ENCODE results near the gene CD1B. TPM values are rescaled to one million over a fixed set of nuclear protein-coding genes. Genes with fewer than 3 reads are reported as not detected.

CD1B gene
- total and polyA plus RNA-seq, 9 of the 15 experiments (the other 6 are each of a cell fraction or from before 2014, with no cell fraction given) = not detected

DNA sequence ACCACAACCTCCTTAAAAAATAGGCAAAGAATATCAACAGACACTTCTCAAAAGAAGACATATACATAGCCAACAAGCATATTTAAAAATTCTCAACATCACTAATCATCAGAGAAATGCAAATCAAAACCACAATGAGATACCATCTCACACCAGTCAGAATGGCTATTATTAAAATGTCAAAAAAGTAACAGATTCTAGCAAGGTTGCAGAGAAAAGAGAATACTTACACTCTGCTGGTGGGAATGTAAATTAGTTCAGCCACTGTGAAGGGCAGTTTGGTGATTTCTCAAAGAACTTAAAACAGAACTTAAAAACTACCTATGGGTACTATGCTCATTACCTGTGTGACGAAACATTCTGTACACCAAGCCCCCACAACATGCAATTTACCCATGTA lies 20.7 kb downstream of the CD1B start:
- no peaks in the 10 kb centered on the region for H3K4me1 ChIP-seq (replicated peaks in 1 of 2; ENCODE audit: control insufficient read depth in 2 of 2, insufficient read depth in 2 of 2, low read length in 2 of 2)
- no peaks in the 10 kb centered on the region for H4K20me1 ChIP-seq (replicated peaks; ENCODE audit: control insufficient read depth, insufficient read depth, low read length)
- no peak overlapping the region for H3K27ac ChIP-seq (ENCODE audit: extremely low read depth, low read depth, low read length)
- no peak overlapping the region for H2AFZ ChIP-seq (ENCODE audit: low read depth, low read length)
- TF ChIP-seq U2AF2 (optimal IDR thresholded peaks at IDR 0.05; ENCODE audit: low read depth, low read length) = no peak
- no peak for TF ChIP-seq SNRNP70 (optimal IDR thresholded peaks at IDR 0.05; ENCODE audit: low read depth, low read length)
- TF ChIP-seq E2F3 (CRISPR knock-in tag; IDR thresholded peaks at IDR 0.05) = no peak
- no peak for TF ChIP-seq BCOR (IDR thresholded peaks at IDR 0.05)
- TF ChIP-seq, protein P1, sequence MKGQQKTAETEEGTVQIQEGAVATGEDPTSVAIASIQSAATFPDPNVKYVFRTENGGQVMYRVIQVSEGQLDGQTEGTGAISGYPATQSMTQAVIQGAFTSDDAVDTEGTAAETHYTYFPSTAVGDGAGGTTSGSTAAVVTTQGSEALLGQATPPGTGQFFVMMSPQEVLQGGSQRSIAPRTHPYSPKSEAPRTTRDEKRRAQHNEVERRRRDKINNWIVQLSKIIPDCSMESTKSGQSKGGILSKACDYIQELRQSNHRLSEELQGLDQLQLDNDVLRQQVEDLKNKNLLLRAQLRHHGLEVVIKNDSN (CRISPR knock-in tag; IDR thresholded peaks at IDR 0.05) = no peak
- TF ChIP-seq, protein P2, sequence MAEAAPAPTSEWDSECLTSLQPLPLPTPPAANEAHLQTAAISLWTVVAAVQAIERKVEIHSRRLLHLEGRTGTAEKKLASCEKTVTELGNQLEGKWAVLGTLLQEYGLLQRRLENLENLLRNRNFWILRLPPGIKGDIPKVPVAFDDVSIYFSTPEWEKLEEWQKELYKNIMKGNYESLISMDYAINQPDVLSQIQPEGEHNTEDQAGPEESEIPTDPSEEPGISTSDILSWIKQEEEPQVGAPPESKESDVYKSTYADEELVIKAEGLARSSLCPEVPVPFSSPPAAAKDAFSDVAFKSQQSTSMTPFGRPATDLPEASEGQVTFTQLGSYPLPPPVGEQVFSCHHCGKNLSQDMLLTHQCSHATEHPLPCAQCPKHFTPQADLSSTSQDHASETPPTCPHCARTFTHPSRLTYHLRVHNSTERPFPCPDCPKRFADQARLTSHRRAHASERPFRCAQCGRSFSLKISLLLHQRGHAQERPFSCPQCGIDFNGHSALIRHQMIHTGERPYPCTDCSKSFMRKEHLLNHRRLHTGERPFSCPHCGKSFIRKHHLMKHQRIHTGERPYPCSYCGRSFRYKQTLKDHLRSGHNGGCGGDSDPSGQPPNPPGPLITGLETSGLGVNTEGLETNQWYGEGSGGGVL (CRISPR knock-in tag; IDR thresholded peaks at IDR 0.05) = no peak
- no peak for TF ChIP-seq ATF1 (CRISPR knock-in tag; IDR thresholded peaks at IDR 0.05)
- no peak for TF ChIP-seq ATF1 (tag; IDR thresholded peaks at IDR 0.05)
- TF ChIP-seq, protein P3, sequence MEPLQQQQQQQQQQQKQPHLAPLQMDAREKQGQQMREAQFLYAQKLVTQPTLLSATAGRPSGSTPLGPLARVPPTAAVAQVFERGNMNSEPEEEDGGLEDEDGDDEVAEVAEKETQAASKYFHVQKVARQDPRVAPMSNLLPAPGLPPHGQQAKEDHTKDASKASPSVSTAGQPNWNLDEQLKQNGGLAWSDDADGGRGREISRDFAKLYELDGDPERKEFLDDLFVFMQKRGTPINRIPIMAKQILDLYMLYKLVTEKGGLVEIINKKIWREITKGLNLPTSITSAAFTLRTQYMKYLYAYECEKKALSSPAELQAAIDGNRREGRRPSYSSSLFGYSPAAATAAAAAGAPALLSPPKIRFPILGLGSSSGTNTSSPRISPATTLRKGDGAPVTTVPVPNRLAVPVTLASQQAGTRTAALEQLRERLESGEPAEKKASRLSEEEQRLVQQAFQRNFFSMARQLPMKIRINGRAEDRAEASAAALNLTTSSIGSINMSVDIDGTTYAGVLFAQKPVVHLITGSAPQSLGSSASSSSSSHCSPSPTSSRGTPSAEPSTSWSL (CRISPR knock-in tag; IDR thresholded peaks at IDR 0.05; ENCODE audit: borderline replicate concordance) = no peak
- TF ChIP-seq XRCC3 (IDR thresholded peaks at IDR 0.05) = no peak
- no peak for TF ChIP-seq CBX3 (IDR thresholded peaks at IDR 0.05; ENCODE audit: borderline replicate concordance in 1 of 2, low read length in 2 of 2)
- TF ChIP-seq, protein P4, sequence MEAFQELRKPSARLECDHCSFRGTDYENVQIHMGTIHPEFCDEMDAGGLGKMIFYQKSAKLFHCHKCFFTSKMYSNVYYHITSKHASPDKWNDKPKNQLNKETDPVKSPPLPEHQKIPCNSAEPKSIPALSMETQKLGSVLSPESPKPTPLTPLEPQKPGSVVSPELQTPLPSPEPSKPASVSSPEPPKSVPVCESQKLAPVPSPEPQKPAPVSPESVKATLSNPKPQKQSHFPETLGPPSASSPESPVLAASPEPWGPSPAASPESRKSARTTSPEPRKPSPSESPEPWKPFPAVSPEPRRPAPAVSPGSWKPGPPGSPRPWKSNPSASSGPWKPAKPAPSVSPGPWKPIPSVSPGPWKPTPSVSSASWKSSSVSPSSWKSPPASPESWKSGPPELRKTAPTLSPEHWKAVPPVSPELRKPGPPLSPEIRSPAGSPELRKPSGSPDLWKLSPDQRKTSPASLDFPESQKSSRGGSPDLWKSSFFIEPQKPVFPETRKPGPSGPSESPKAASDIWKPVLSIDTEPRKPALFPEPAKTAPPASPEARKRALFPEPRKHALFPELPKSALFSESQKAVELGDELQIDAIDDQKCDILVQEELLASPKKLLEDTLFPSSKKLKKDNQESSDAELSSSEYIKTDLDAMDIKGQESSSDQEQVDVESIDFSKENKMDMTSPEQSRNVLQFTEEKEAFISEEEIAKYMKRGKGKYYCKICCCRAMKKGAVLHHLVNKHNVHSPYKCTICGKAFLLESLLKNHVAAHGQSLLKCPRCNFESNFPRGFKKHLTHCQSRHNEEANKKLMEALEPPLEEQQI (IDR thresholded peaks at IDR 0.05) = no peak
- H3K9me3 ChIP-seq (replicated peaks; ENCODE audit: control insufficient read depth, insufficient read depth, low read depth, low read length) = no peaks in the 10 kb centered on the region
- H3K27me3 ChIP-seq (ENCODE audit: control insufficient read depth in 2 of 2, insufficient read depth in 2 of 2, low read length in 2 of 2) = no peaks in the 10 kb centered on the region
- intact Hi-C loops (cut with micrococcal nuclease) (no loop called here), in situ Hi-C loops (cut with MboI) (no loop called here)
- no TSS peak for BruUV-seq (replicated peaks)
- FAIRE-seq = no peak
- no peak overlapping the region for H3K4me3 ChIP-seq
- no peaks in the 10 kb centered on the region for H3K36me3 ChIP-seq (ENCODE audit: control insufficient read depth, insufficient read depth, low read length)
- no peak for ATAC-seq
- DNase-seq (ENCODE audit: extremely low read depth in 1 of 4, low spot score in 3 of 4) = no peak
- H3K9ac ChIP-seq (ENCODE audit: insufficient read depth in 1 of 2, low read depth in 2 of 2, low read length in 2 of 2) = no peak overlapping the region
- H3K4me2 ChIP-seq (ENCODE audit: insufficient read depth, low read length) = no peak overlapping the region
- no peaks in the 10 kb centered on the region for H3K79me2 ChIP-seq (ENCODE audit: control insufficient read depth, insufficient read depth, low read length)
- ChIA-PET POLR2A (no interaction called here), CTCF (ENCODE audit: low intra/inter-chr PET ratio) (no interaction called here)
- WGBS (ENCODE audit: insufficient coverage, low coverage, missing lambda C conversion rate) = 0% methylated on average over 1 of the region's 1 CpG
- H3K9me1 ChIP-seq (ENCODE audit: control insufficient read depth, insufficient read depth, low read length) = no peaks in the 10 kb centered on the region

All from K562 (cell line).